ENCODE measurements around the gene PERM1. TPM values are rescaled to one million over a fixed set of nuclear protein-coding genes. Genes with fewer than 3 reads are reported as not detected.
A peak's percentile ranks its signal among the peaks of the same experiment; 100 is the strongest.

PERM1 gene
- total and polyA plus RNA-seq, 7 donors, result 13.9 to 249 (median 80.3) TPM

DNA sequence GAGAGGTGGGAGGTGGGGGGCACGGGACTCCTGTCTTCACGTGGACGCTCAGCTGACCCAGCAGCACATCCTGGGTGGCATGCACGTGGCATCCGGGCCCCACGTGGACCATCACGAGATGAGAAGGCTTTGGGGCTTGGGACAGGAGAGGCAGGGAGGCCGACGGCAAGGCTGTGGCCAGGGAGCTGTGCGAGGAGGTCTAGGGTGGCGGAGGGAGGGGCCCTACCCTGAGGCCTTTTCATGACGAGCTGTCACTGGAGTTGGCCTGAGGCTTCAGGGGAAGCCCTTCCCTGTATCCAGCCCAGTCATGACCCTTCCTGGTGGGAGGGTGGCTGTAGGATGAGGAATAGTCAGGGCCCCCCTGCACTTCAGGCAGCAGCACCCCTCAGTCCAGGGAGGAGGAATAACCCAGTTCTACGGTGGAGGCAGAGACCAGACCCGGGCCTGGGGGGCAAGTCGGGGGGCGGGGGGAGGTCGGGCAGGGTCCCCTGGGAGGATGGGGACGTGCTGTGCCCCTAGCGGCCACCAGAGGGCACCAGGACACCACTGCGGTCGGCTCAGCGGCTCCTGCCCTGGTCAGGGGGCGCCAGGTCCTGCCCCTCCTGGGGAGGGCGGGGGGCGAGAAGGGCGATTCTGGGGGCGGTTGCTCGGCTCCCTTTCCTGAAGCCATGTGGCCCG, 2.0 kb upstream of the PERM1 start:
- intact Hi-C loops (cut with DNase I), result loop anchor here (1.0 to 5.0 kb wide), 4 partner anchors 15 to 308 kb away; no protein-coding TSS in a partner anchor
- Histone ChIP-seq H3K36me3 (ENCODE audit: insufficient read depth in 1 of 2, low read depth in 1 of 2) (no peaks in the 10 kb centered on the region), H3K9me3 (no peaks in the 10 kb centered on the region), H3K27ac (no peak overlapping the region), H3K4me1 (peaks cover 32% of the 10 kb centered on the region), H3K27me3 (ENCODE audit: insufficient read depth in 3 of 3, low read length in 2 of 3) (no peaks in the 10 kb centered on the region), H3K4me3 (peak overlapping the region; percentile 49)
- peak; percentile 55 to 81 for DNase-seq
- whole genome bisulfite sequencing, 3 donors, result 18 to 24% (median 23%) methylated on average over 23 to 29 of the region's 29 CpGs
- TF ChIP-seq, protein P1, sequence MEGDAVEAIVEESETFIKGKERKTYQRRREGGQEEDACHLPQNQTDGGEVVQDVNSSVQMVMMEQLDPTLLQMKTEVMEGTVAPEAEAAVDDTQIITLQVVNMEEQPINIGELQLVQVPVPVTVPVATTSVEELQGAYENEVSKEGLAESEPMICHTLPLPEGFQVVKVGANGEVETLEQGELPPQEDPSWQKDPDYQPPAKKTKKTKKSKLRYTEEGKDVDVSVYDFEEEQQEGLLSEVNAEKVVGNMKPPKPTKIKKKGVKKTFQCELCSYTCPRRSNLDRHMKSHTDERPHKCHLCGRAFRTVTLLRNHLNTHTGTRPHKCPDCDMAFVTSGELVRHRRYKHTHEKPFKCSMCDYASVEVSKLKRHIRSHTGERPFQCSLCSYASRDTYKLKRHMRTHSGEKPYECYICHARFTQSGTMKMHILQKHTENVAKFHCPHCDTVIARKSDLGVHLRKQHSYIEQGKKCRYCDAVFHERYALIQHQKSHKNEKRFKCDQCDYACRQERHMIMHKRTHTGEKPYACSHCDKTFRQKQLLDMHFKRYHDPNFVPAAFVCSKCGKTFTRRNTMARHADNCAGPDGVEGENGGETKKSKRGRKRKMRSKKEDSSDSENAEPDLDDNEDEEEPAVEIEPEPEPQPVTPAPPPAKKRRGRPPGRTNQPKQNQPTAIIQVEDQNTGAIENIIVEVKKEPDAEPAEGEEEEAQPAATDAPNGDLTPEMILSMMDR (IDR thresholded peaks at IDR 0.05), result peak; percentile 93
- no peak for ATAC-seq

GRCh38 chr1:982765-983436, 1.0 kb upstream of the PERM1 start:
- intact Hi-C loops (cut with DNase I), result loop anchor here in 1 of 2 donors (5.0 kb wide), 1 partner anchor 309 kb away; no protein-coding TSS in a partner anchor
- 33 to 48% (median 37%) methylated on average over 36 to 43 of the region's 43 CpGs for WGBS, 3 donors
- peak overlapping the region; percentile 53 for H3K4me3 ChIP-seq
- TF ChIP-seq, protein P1 (IDR thresholded peaks at IDR 0.05), result no peak
- no peaks in the 10 kb centered on the region for H3K9me3 ChIP-seq
- H3K27ac ChIP-seq, result peak overlapping the region; percentile 93
- no peaks in the 10 kb centered on the region for H3K27me3 ChIP-seq (ENCODE audit: insufficient read depth in 3 of 3, low read length in 2 of 3)
- ATAC-seq, result peak in 1 of 4 donors; percentile 7
- peak; percentile 30 to 60 for DNase-seq
- peaks cover 40% of the 10 kb centered on the region for H3K4me1 ChIP-seq
- no peaks in the 10 kb centered on the region for H3K36me3 ChIP-seq (ENCODE audit: insufficient read depth in 1 of 2, low read depth in 1 of 2)

DNA sequence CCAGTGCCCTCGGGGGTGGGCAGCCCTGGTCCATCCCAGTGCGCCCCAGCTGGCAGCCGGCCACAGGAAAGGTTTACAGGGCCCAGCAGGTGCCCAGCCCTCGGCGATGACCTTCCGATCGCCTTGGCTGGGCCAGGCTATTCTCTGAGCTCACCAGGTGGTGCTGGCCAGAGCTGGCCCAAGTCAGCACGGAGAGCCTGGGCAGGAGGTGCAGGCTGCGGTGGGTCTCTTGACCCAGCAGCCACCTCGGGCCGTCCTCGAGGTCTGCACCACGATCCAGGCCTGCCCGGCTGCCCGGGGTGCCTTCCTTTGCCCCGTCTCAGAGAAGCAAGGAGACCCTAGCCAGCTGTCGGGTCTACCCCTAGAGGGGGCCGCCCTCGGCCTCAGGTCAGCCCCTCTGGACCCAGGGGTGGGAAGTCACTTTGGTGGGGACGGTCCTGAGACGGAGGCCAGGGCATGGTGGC, 370 bp downstream of the PERM1 start:
- peak overlapping the region; percentile 53 for H3K4me3 ChIP-seq
- no peaks in the 10 kb centered on the region for H3K27me3 ChIP-seq (ENCODE audit: insufficient read depth in 3 of 3, low read length in 2 of 3)
- ATAC-seq (peak; percentile 23 to 29 (median 26)), DNase-seq (peak; percentile 50 to 73)
- H3K36me3 ChIP-seq (ENCODE audit: insufficient read depth in 1 of 2, low read depth in 1 of 2), result no peaks in the 10 kb centered on the region
- intact Hi-C loops (cut with DNase I), result loop anchor here in 1 of 2 donors (5.0 kb wide), 1 partner anchor 311 kb away; no protein-coding TSS in a partner anchor
- H3K27ac ChIP-seq, result peak overlapping the region; percentile 93
- 23 to 46% (median 37%) methylated on average over 18 to 21 of the region's 21 CpGs for WGBS, 3 donors
- peaks cover 40% of the 10 kb centered on the region for H3K4me1 ChIP-seq
- H3K9me3 ChIP-seq, result no peaks in the 10 kb centered on the region
- TF ChIP-seq, protein P1 (IDR thresholded peaks at IDR 0.05), result no peak

GRCh38 chr1:980602-981395, 1.1 kb downstream of the PERM1 start:
- intact Hi-C loops (cut with DNase I), result loop anchor here in 1 of 2 donors (5.0 kb wide), 1 partner anchor 312 kb away; no protein-coding TSS in a partner anchor
- WGBS, 3 donors, result 23 to 25% (median 25%) methylated on average over 35 of the region's 35 CpGs
- no peaks in the 10 kb centered on the region for H3K36me3 ChIP-seq (ENCODE audit: insufficient read depth in 1 of 2, low read depth in 1 of 2)
- no peaks in the 10 kb centered on the region for H3K27me3 ChIP-seq (ENCODE audit: insufficient read depth in 3 of 3, low read length in 2 of 3)
- H3K4me3 ChIP-seq, result peak overlapping the region; percentile 53
- ATAC-seq (peak; percentile 73 to 80 (median 74)), DNase-seq (peak; percentile 83 to 97)
- H3K4me1 ChIP-seq, result peaks cover 40% of the 10 kb centered on the region
- TF ChIP-seq, protein P1 (IDR thresholded peaks at IDR 0.05), result no peak
- H3K27ac ChIP-seq, result peak overlapping the region; percentile 93
- H3K9me3 ChIP-seq, result no peaks in the 10 kb centered on the region
